Epithelial cell of esophagus (primary cell): ENCODE measurements around the gene CFAP299.

Experiments
- DNase-seq: peaks from one replicate; pipeline ENCODE4 v3.0.0; 2010; ENCODE audit warnings: low read depth
- H3K4me3 ChIP-seq: 2 replicates; pipeline ENCODE4 v1.5.1; 2011; ENCODE audit warnings: mild to moderate bottlenecking, low read length, control low read depth
- CTCF ChIP-seq: IDR thresholded peaks from 2 replicates; pipeline ENCODE4 v1.5.1; 2011; ENCODE audit warnings: low read depth, mild to moderate bottlenecking, low read length, control low read depth, inconsistent platforms; ENCODE audit not compliant: insufficient read depth; ENCODE audit errors: missing control alignments

CFAP299 gene

GRCh38 chr4:80841587-80842281 is 506.2 kb downstream of the CFAP299 start:
- TF ChIP-seq CTCF = no peak
- no peak overlapping the region for H3K4me3 ChIP-seq
- DNase-seq = no peak

- no peak overlapping the region for H3K4me3 ChIP-seq
- no peak for DNase-seq
- no peak for TF ChIP-seq CTCF
Measured at GRCh38 chr4:80846210-80846609, 510.7 kb downstream of the CFAP299 start.

GRCh38 chr4:80852061-80852460 is 516.5 kb downstream of the CFAP299 start:
- H3K4me3 ChIP-seq = no peak overlapping the region
- TF ChIP-seq CTCF = no peak
- DNase-seq = no peak

GRCh38 chr4:80873571-80873970 is 538.0 kb downstream of the CFAP299 start:
- no peak for TF ChIP-seq CTCF
- DNase-seq = no peak
- H3K4me3 ChIP-seq = no peak overlapping the region

GRCh38 chr4:80874979-80875378 is 539.4 kb downstream of the CFAP299 start:
- no peak overlapping the region for H3K4me3 ChIP-seq
- TF ChIP-seq CTCF = no peak
- DNase-seq = no peak

- DNase-seq = no peak
- H3K4me3 ChIP-seq = no peak overlapping the region
- no peak for TF ChIP-seq CTCF
Measured at GRCh38 chr4:80875642-80876041, 540.1 kb downstream of the CFAP299 start.

GRCh38 chr4:80876810-80877209 is 541.3 kb downstream of the CFAP299 start:
- H3K4me3 ChIP-seq = no peak overlapping the region
- no peak for TF ChIP-seq CTCF
- no peak for DNase-seq
